K562 (cell line): ENCODE data around the gene ESPL1. TPM values are rescaled to one million over a fixed set of nuclear protein-coding genes. Genes with fewer than 3 reads are reported as not detected.

ENCODE experiments used
- CREB1 ChIP-seq, 2 experiments: sonication (generic) in 1 of 2; formaldehyde crosslinking in 1 of 2; IDR thresholded peaks; 2 replicates each; pipeline versions ENCODE4 v1.6.1 to v1.8.0; 2012 to 2022; ENCODE audit warnings: inconsistent platforms in 1 of 2, mild to moderate bottlenecking in 1 of 2, missing genetic modification reagents in 1 of 2, moderate library complexity in 1 of 2
- DPF2 ChIP-seq: fragments of 450-650 bp; IDR thresholded peaks from 2 replicates; pipeline ENCODE4 v1.6.1; 2016
- FOS ChIP-seq: IDR thresholded peaks from 3 replicates; pipeline ENCODE4 v1.6.1; 2011; ENCODE audit not compliant: insufficient read length; ENCODE audit errors: extremely low read depth
- LCOR ChIP-seq: sonication (generic); formaldehyde crosslinking; IDR thresholded peaks from 2 replicates; pipeline ENCODE4 v1.8.0; 2022; ENCODE audit warnings: mild to moderate bottlenecking, missing genetic modification reagents
- MEIS2 ChIP-seq: fragments of 450-650 bp; IDR thresholded peaks from 2 replicates; pipeline ENCODE4 v1.6.1; 2014; ENCODE audit warnings: mild to moderate bottlenecking; ENCODE audit not compliant: partially characterized antibody
- MYNN ChIP-seq, 2 experiments: sonication (generic); formaldehyde crosslinking in 1 of 2; IDR thresholded peaks; 2 replicates each; pipeline versions ENCODE4 v1.5.0 to v1.6.1; 2016 to 2020; ENCODE audit warnings: antibody characterized with exemption in 1 of 2, missing genetic modification reagents in 1 of 2
- NFE2 ChIP-seq: IDR thresholded peaks from 2 replicates; pipeline ENCODE4 v1.6.1; 2014; ENCODE audit warnings: antibody characterized with exemption, low read depth
- RBFOX2 ChIP-seq: fragments of 200-400 bp; formaldehyde crosslinking; IDR thresholded peaks from 2 replicates; pipeline ENCODE4 v1.6.1; 2017; ENCODE audit warnings: low read depth, mild to moderate bottlenecking, low read length, moderate library complexity
- SMARCA4 ChIP-seq: fragments of 450-650 bp; IDR thresholded peaks from 2 replicates; pipeline ENCODE4 v1.6.1; 2016
- SMARCE1 ChIP-seq: fragments of 450-650 bp; IDR thresholded peaks from 2 replicates; pipeline ENCODE4 v1.7.1; 2016; ENCODE audit warnings: mild to moderate bottlenecking
- ZKSCAN1 ChIP-seq: fragments of 150-350 bp; IDR thresholded peaks from 2 replicates; pipeline ENCODE4 v1.6.1; 2016; ENCODE audit warnings: low read depth, low read length
- ZNF644 ChIP-seq: fragments of 200-800 bp; sonication (Bioruptor generic); IDR thresholded peaks from 2 replicates; pipeline ENCODE4 v1.6.1; 2016; ENCODE audit warnings: low read depth, missing genetic modification characterization, missing compliant biosample characterization
- polyA plus RNA-seq, 8 experiments: library from polyadenylated mRNA; depleted of rRNA in 4 of 8; stranded (reverse) in 5 of 8; unstranded in 3 of 8; fragments of >200 nt; fragmentation: Nextera tagmentation in 2 of 8; fragmentation: Illumina TruSeq in 1 of 8; extraction: Ambion mirVana in 2 of 8; extraction: Trizol in 1 of 8; gene quantifications; 2 replicates each; pipeline versions ENCODE4 v1.2.1 to v1.2.3, GENCODE V29; 2011 to 2014; ENCODE audit warnings: inconsistent platforms in 1 of 8, missing spikeins in 1 of 8
- total RNA-seq, 7 experiments: library from RNA; depleted of rRNA in 6 of 7; stranded (reverse); fragments of >200 nt in 6 of 7; fragmentation: Illumina TruSeq in 2 of 7; extraction: Trizol in 2 of 7; gene quantifications; 2 replicates each; pipeline versions ENCODE4 v1.2.1 to v1.2.3, GENCODE V29; 2011 to 2021; ENCODE audit warnings: low replicate concordance in 1 of 7
- TF ChIP-seq, protein P1 (sequence below), 2 experiments: IDR thresholded peaks; 2 replicates each; pipeline ENCODE4 v1.6.1; 2011; ENCODE audit warnings: borderline replicate concordance in 1 of 2, control low read depth in 1 of 2, low read depth in 1 of 2, low read length in 1 of 2, mild to moderate bottlenecking in 1 of 2, mixed read lengths in 1 of 2, moderate library complexity in 1 of 2; ENCODE audit not compliant: insufficient read depth in 1 of 2, insufficient read length in 1 of 2, poor library complexity in 1 of 2, severe bottlenecking in 1 of 2; ENCODE audit errors: extremely low read depth in 1 of 2

Gene ESPL1
- total and polyA plus RNA-seq, 9 of the 15 experiments (the other 6 are each of a cell fraction or from before 2014, with no cell fraction given): 1.2 to 55.0 (median 18.7) TPM

DNA sequence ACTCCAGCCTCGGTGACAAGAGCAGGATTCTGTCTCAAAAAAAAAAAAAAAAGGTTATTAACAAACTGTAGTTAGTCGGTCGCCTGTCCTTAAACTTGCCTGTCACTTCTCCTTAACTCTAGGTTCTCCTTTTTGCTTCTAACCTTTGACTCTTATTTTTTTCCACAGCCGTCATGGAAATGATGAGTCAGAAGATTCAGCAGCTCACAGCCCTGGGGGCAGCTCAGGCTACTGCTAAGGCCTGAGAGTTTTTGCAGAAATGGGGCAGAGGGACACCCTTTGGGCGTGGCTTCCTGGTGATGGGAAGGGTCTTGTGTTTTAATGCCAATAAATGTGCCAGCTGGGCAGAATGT lies 31.0 kb downstream of the ESPL1 start (continued):
- TF ChIP-seq CREB1 (IDR thresholded peaks at IDR 0.05): no peak
- peak; percentile 86 for TF ChIP-seq CREB1 (CRISPR knock-in tag; IDR thresholded peaks at IDR 0.05)
- peak; percentile 43 for TF ChIP-seq MEIS2
- peak; percentile 86 for TF ChIP-seq SMARCE1
- peak; percentile 59; the same call in 1 of the 2 replicates for TF ChIP-seq ZNF644
- TF ChIP-seq RBFOX2: no peak
- TF ChIP-seq DPF2: peak; percentile 76
- peak; percentile 83 for TF ChIP-seq SMARCA4
- peak; percentile 92 for TF ChIP-seq MYNN (IDR thresholded peaks at IDR 0.05)
- no peak for TF ChIP-seq MYNN (CRISPR knock-in tag; IDR thresholded peaks at IDR 0.05)
- TF ChIP-seq NFE2: peak; percentile 75
- TF ChIP-seq FOS: peak; percentile 65
- TF ChIP-seq, protein P1, sequence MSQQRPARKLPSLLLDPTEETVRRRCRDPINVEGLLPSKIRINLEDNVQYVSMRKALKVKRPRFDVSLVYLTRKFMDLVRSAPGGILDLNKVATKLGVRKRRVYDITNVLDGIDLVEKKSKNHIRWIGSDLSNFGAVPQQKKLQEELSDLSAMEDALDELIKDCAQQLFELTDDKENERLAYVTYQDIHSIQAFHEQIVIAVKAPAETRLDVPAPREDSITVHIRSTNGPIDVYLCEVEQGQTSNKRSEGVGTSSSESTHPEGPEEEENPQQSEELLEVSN (IDR thresholded peaks at IDR 0.05; ENCODE audit: borderline replicate concordance in 1 of 2, extremely low read depth in 1 of 2, insufficient read depth in 1 of 2, insufficient read length in 1 of 2, low read depth in 1 of 2, low read length in 1 of 2, poor library complexity in 1 of 2, severe bottlenecking in 1 of 2): no peak
- no peak for TF ChIP-seq ZKSCAN1
- 0 out of 2 replicates have a peak, but pooled peaks have one; percentile 48 for TF ChIP-seq LCOR (CRISPR knock-in tag)
